Iris pigment epithelial cell (primary cell): ENCODE results near the gene MYO1D.
"Not testable (repeated sequence)": the region's sequence is repeated elsewhere in the genome, so short reads cannot be mapped to it uniquely, and the experiment has no call there.

Source experiments
- DNase-seq: peaks from one replicate; pipeline ENCODE4 v3.0.0-alpha.2; 2011; ENCODE audit warnings: low read depth

The MYO1D gene

DNA sequence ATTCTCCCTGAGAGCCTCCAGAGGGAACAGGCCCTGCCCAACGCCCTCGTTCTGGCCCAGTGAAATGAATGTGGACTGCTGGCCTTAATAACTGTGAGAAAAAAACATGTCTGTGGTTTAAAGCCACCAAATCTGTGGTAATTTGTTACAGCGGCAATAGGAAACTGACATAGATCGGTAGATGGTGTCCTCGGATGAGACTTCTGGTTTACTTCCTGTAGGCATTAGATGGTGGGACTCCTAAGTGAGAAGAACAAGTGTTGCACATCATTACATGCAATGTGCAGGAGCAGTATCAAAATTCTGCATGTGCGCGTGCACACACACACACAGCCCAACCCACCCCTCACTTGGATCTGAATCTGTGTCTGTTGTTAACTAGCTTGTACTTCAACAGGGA is 348.1 kb downstream of the MYO1D start:
- no peak for DNase-seq

DNA sequence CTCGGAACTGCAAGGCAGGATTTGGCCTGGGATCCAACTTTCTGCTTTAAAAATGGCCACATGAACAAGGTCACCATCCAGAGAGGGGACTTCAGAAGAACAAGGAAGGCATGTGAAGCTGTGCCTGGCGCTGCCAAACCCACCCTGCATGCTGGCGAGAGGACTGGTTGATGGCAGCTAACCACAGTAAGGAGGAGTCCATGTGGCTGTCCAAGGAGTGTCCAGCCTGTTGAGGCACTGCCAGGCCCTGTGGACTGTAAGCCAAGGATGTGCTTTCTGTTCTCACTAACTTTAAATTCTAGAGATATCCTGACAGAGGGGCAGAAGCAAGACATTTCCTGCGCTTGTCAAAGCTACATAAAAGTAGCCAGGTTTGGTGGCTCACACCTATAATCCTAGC is 349.8 kb downstream of the MYO1D start:
- no peak for DNase-seq

DNA sequence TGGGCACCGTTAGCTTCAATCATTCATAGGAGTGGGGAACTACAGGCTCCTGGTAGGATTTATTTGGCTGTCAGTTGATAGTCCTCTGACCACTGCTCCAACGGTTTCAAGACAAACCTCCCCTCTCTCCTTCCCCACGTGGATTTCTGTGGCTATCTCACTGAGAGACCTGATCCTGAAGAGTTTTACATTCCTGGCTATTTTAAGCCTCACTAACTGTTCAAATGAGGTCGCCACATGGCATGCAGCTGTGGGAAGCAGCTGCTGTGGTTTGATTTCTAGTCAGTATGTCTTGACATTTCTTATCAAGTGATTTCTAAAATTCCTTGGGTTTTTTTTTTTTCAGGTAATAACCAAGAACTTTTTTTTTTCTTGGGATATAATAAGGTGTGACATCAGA is 351.8 kb downstream of the MYO1D start:
- DNase-seq, result peak; percentile 69

DNA sequence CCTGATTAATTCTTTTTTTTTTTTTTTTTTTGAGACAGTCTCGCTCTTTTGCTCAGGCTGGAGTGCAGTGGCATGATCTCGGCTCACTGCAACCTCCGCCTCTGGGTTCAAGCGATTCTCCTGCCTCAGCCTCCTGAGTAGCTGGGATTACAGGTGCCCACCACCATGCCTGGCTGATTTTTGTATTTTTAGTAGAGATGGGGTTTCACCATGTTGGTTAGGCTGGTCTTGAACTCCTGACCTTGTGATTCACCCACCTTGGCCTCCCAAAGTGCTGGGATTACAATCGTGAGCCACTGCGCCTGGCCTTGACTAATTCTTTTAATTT is 352.4 kb downstream of the MYO1D start:
- not testable (repeated sequence) for DNase-seq

DNA sequence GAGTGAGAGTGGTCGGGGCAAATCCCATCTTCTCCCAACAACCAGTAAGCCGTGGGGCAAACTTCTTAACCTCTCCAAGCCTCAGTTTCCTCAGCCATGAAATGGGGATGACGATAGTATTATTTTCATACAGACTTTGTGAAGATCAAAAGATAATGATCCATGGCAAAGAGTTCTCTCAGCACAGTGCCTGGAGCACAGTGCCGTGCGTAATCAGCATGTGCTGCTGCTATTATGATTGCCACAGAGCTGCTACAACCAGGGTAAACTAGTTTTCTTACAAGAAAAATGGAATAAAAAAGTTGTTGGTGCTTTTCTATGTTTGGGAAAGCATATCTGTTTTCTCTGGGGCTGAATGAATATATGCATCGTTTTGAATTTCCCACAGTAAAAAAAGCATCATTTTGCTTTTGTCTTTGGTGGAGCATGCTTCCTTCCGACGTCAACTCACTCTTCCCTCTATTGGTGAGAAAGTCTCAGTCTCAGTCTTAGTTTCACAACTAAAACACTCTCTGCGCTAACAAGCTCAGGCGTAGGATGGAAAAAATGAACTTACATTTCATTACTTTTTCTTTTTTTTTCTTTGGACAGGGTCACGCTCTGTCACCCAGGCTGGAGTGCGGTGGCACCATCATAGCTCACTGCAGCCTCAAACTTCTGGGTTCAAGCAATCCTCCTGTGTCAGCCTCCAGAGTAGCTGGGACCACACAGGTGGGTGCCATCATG is 352.9 kb downstream of the MYO1D start:
- DNase-seq, result no peak

DNA sequence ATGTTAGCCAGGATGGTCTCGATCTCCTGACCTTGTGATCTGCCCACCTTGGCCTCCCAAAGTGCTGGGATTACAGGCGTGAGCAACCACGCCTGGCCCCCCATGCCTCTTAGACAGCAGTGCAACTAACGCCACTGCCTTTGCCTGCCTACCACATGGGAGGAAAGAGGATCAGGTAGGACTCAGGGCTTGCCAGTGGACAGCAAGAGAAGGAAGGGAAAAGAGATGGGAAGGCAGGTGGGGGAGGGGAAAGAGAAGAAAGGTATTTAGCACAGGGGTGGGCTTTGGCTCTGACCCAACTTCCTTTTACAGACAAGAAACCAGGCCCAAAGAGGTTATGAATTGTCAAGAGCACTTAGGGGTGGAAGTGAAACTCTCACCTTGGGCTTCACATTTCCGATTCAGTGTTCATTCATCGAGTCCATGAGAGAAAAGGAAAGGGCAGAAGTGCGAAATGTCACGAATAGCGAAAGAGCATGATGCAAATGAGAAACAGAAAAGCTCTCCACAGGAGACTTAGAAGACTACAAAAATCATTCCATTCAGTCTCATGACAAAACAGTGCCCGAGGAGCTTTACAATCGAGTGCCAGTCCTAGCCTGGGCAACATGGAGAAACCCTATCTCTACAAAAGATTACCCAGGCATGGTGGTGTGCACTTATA is 353.8 kb downstream of the MYO1D start:
- no peak for DNase-seq

DNA sequence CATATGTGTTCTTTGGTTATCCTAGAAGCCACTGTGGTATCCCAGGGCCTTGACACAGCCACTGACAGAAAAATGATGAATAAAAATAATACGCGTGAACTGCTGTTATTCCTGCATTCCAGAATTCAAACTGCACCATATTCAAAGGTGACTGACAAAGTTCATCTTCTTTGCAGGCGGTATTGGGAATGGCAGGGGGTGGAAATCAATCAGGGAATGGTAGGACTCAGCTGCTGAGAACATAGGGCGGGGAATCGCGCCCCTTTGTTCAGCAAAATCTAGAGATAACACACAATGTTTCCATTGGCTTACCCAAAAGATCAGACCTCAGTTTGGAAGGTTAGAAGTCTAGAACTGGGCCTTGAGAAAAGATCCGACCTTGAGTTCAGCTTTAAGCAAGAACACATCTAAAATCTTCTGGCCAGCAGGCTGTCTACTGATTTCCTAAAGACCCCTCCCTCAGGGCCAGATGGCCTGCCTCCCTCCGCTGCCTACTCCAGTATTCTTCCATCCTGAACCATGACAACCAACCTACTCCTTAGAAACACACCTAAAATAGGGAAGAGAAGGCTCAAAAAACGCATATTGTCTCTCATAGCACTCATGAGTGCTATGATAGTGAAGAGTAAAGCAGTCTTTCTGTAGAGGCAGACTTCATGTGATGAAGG is 356.1 kb downstream of the MYO1D start:
- DNase-seq, result no peak

DNA sequence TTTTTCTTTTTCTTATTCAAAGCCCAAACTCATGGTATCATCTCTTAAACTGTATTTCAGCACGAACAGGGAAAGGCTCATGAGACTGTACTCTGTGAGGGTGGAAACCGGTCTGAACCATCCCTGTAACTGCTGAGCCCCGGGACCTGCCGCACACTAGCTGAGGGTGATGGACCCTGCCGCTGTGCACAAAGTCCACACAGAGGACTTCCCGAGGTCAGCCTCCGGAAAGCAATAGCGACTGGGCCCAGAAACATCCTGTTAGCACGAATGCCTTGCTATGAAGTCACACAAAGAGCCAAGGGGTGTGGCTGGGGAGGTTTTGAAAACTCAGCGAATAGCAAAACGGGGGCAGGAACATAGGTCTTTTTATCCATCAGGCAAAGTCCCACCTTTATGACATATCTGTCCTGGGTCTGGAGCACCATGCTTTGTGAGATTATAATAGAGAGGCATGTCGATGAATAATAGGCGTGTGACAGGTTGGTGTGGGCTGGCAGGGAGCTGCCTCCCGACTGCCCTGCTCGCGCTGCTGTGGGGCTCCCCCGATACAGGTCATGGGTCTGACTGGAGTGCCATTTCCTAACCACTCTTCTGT is 356.7 kb downstream of the MYO1D start:
- DNase-seq, result peak; percentile 55

DNA sequence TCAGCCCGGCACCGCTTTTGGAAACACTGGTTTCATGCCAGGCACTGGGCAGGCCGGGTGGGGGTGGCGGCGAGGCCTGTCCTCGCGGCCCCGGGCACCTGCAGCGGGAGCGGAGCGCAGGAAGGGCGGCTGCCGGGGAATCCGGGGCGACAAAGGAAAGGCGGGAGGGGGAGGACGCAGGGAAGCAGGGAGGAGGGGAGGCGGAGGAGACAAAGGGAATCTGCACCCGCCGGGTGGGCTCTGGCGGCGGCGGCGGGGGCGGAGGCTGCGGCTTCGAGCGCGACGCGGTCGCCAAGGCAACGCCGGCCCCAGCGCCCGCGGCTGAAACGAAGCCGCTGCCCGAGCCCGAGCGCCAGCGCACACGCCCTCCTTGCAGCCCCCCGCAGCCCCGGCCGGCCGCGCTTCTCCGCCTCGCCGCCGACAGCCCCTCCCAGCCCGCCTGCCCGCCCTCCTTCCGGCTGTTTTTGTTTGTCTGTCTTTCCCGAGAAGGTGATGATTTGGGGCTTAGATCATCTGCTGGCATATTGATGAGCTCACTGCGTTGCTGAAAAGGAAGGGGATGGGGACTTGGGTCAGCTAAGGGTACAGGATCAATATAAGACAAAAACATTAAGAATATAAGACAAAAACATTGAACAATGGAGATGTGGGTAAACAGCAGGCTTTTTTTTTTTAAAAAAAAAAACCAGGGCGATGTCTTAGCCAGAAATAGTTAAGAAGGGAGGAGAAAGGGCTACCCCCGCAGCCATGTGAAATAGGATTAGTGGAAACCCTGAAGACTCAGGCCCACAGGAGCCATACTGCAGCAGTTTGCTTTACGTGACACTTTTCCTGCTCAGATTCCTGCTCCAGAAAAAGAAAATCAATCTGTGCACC is 357.5 kb downstream of the MYO1D start:
- peak; percentile 55 for DNase-seq

DNA sequence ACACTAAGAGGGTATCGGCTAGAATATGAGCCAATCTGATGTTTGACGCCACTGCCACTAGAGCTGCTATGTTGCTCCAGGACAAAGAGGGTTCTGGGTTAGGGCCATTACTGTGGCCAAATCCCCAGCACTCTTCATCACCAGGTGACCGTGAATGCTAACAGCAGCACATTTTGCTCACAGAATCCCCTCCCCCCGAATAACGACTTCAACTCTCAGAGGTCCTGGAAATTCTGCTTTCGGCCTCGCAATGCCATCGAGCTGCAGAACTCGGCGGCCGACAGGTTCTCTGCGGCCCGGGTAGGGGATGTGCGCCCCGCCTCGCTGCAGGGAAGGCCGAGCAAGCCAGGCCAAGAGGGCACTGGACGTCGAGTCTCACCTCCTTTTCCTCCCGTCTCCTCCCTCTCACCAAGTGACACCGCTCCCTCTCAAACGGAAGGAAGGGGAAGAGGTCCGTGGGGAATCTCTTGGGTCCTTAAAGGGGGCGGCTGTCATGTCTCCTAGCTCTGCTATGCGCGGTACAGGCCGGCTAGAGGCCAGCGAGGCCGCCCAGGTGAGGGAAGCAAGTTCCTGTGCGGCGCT is 358.2 kb downstream of the MYO1D start:
- DNase-seq, result no peak

DNA sequence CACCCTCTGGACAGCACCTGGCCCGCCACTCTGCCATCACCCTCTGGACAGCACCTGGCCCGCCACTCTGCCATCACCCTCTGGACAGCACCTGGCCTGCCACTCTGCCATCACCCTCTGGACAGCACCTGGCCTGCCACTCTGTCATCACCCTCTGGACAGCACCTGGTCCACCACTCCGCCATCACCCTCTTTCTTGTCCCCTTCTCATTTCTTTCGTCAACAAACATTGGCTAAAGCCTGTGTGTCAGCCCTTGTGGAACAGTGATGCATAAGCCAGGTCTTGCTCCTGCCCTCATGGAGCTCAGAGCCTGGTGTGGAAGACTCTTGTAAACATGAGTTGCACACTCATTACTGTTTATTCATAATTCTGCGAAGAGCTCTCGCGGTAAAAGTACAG is 358.9 kb downstream of the MYO1D start:
- DNase-seq, result no peak

DNA sequence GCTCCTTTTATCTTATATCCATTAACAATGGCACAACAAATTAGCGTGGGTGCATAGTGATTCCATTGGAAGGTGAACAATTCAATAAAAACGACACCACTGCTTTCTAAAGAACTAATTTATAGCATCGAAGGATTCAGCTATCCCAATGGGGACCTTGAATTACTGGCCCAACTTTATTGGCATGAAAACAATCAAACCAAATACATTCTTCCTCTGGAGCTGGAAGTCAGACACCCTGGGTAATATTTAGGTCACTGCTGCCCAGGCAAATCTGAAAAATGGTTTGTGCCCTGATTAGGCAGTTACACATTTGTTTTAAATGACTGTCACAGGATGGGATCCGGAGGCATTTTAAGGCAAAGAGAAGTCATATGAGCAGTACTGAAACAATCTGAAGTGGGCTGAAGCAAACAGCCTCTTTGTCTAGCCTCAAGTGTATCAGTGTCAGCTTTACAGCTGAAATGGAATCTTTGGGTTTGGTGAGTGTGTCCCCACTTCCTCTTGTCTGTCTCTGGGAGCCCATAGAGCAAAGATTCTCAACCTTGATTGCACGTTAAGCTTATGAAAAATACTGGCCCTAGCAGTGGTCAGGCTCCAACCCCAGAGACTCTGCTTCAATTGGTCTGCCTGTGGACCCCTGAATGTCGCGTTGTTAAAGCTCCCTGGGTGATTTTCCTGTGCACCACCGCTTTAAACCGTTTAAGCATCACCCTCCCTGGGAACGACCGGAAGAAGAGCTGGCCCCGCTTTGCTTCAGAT is 359.8 kb downstream of the MYO1D start:
- no peak for DNase-seq

DNA sequence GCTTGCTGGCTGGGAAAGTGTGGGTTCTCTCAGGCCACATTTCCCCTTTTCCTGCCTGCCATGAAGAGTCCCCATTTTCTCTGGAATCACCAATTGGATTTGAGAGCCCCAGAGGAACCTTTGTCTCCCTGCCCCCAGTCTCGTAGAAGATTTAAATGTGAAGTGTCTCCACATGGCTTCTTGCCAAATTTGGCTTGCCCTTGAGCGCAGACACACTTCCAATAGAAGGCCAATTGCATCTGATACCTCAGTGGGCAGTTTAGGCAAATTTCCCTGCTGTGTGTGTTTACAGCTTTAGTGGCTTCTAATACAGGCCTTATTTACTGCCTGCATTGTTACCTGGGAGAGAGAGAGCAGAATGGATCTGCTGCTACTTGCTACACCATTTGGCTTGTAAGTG is 360.5 kb downstream of the MYO1D start:
- DNase-seq, result no peak

DNA sequence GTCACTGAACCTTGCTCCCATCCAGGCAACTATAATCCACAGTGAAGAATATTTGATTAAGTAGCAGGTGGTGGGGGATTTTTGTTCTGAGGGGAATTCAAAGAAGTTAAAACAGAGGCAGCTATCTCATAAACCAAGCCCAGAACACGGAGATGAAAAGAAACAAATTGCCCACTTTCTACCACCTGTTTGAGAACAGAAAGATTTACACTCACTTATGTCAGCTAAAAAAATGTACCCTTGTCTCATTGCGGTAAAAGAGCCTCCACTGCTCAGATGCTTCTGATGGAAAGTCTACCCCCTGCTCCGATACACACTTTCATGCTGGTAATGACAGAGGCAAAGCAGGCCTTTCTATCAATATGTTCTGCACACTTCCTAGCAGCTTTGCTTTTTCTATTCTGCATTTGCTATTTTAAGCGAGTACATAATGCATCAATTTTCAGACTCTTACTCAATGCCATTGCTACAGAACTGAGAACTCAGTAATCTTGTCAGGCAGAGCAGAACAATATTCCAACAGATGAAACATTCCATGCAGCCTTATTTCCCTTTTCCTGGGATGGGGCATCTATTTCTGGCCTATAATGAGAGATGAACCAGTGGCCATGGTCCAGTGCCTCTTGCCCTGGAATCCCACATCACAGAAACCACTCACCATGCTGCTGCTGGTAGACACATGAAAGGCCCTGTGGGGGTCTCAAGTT is 361.1 kb downstream of the MYO1D start:
- DNase-seq, result no peak

DNA sequence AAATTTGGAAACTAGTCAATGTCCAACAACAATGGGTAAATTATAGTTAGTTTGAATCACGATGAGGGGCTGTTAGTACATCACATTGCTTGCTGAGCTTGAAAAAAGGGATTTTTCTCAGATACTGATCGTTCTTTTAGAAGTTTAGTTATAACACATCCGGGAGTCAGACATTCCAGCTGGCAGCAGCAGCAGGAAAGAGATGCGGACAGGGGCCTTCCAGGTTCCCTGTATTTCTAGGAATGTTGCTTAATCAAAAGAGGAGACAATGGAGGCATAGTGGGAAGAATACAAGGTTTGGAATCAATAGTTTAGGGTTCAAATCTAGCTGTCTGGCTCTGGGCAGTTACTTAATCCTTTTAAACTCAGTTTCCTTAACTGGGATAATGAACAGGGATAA is 362.3 kb downstream of the MYO1D start:
- DNase-seq, result no peak

DNA sequence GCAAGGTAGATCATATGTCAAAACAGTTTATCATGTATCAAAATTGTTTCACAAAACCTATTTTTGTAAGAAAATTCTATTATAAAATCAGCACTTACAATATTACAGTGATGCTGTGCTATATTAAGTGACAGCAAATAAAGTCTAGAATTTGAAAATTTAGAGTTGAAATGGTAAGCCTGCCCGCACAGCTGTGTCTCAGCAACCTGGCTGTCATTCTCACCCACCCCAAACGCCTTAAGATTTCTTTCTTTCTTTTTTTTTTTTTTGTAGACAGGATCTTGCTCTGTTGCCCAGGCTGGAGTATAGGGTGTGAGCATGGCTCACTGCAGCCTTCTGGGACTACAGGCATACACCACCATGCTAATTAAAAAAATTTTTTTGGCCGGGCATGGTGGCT is 363.3 kb downstream of the MYO1D start:
- no peak for DNase-seq

DNA sequence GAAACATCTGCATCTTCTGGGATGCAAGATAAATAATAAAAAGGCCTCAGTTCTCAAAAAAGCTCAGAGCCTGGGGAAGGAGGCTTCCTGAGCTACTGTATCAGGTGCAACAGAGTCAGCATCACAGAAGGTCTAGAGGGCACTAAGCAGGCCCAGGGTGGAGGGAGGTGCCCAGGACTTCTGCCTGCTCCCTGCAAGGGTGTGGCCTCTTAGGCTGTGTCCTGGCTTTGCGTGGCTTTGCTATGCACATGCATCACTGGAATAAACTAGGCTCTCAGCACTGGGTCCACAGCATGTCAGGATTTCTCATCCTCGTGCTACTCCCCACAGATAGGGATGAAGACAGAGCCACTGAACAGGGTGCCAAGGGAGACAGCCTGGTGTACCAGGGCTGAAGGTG is 364.6 kb downstream of the MYO1D start:
- DNase-seq, result no peak

DNA sequence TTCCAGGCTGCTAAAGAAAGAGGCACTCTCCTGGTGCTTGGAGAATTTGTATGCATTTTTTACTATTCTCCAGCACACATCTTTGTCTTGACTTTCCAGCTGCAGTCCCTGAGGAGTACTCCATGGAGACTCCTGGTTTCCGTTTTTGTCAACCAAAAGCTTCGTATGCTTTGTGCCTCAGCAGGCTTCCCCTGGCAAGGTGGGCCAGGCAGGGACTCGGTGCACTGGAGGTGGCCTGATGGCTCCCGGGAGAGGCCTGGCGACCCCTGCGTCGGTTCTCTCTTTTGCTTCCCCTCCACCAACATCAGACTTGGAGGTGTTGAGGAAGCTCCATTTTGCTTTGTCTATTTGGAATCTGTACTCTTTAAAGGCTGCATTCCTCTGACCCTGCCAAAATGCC is 366.5 kb downstream of the MYO1D start:
- DNase-seq, result no peak

DNA sequence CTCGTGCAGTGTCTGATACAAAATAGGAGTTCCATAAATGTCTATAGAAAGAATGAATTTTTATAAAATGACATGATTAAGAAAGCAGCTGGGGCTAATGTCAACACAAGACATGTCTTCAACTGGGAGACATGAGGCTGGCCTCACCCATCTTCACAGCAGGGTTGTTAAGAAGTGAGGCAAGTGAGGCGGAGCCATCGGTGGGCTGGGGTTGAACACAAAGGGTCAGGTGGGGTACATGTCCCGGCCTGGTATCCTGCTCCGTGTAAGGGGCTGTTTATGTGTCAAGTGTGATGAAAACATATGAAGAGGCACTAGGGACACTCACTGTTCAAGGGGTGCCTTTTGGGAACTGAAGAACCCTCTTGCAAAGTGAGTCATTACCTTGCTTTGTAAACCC is 368.0 kb downstream of the MYO1D start:
- no peak for DNase-seq
